Right lobe of liver (tissue), 4 donors: Measurements from ENCODE around the gene SCYL1.

Experiments
- POLR2A ChIP-seq: fragments of 450-650 bp; IDR thresholded peaks from one replicate; pipeline ENCODE4 v1.6.1; 2017; ENCODE audit warnings: antibody characterized with exemption, mild to moderate bottlenecking
- TF ChIP-seq, protein P1 (sequence below), 4 donors: fragments of 200-600 bp in 3 of 4; fragments of 450-650 bp in 1 of 4; IDR thresholded peaks; one replicate each; pipeline versions ENCODE4 v1.5.1 to v1.8.0; 2016 to 2022; ENCODE audit warnings: antibody characterized with exemption in 4 of 4, mild to moderate bottlenecking in 2 of 4
- donor health status: DM: no; HTN: no; CAD: no.
- donor health status: DM: no; HTN: no; CAD: no.
- donor health status: DM: no; HTN: yes; CAD: no.

DNA sequence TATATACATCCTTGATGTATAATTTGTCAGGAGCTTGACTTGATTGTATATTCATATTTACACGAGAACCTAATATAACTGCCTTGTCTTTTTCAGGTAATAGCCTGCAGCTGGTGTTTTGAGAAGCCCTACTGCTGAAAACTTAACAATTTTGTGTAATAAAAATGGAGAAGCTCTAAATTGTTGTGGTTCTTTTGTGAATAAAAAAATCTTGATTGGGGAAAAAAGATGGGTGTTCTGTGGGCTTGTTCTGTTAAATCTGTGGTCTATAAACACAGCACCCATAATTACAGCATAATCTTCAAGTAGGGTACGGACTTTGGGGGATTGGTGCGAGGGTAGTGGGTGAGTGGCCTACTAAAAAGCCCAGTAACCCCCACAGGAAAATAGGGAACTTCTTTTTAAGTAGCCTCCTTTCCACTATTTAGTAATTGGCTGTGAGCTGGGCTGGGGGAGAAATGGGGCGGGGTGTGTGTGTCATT is 18.6 kb upstream of the SCYL1 start:
- TF ChIP-seq, protein P1, sequence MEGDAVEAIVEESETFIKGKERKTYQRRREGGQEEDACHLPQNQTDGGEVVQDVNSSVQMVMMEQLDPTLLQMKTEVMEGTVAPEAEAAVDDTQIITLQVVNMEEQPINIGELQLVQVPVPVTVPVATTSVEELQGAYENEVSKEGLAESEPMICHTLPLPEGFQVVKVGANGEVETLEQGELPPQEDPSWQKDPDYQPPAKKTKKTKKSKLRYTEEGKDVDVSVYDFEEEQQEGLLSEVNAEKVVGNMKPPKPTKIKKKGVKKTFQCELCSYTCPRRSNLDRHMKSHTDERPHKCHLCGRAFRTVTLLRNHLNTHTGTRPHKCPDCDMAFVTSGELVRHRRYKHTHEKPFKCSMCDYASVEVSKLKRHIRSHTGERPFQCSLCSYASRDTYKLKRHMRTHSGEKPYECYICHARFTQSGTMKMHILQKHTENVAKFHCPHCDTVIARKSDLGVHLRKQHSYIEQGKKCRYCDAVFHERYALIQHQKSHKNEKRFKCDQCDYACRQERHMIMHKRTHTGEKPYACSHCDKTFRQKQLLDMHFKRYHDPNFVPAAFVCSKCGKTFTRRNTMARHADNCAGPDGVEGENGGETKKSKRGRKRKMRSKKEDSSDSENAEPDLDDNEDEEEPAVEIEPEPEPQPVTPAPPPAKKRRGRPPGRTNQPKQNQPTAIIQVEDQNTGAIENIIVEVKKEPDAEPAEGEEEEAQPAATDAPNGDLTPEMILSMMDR (IDR thresholded peaks at IDR 0.05), result no peak
- TF ChIP-seq POLR2A, result no peak
